Colonic mucosa (tissue), 4 donors: ENCODE results near the gene IFT43. TPM values are rescaled to one million over a fixed set of nuclear protein-coding genes. Genes with fewer than 3 reads are reported as not detected.

Experiments
- DNase-seq: peaks from one replicate; pipeline ENCODE4 v3.0.0-alpha.2; 2020
- H3K27ac ChIP-seq: fragments of 200-600 bp; one replicate; pipeline ENCODE4 v1.8.0; 2021
- H3K27me3 ChIP-seq: fragments of 200-600 bp; one replicate; pipeline ENCODE4 v1.8.0; 2021
- H3K36me3 ChIP-seq: fragments of 200-600 bp; one replicate; pipeline ENCODE4 v1.8.0; 2021
- H3K4me1 ChIP-seq: fragments of 200-600 bp; one replicate; pipeline ENCODE4 v1.8.0; 2021; ENCODE audit warnings: mild to moderate bottlenecking
- H3K4me3 ChIP-seq: fragments of 200-600 bp; one replicate; pipeline ENCODE4 v1.8.0; 2021
- H3K9ac ChIP-seq, 2 donors: one replicate each; pipeline ENCODE4 v1.7.0; 2013; ENCODE audit warnings: control low read depth in 2 of 2, low read depth in 2 of 2, low read length in 2 of 2
- H3K9me3 ChIP-seq: fragments of 200-600 bp; one replicate; pipeline ENCODE4 v1.8.0; 2021
- intact Hi-C: fragments of 100-400 bp; cut with DNase I; formaldehyde crosslinking; loops from one replicate; pipeline ENCODE4 v1.14.1; 2022
- total RNA-seq, 2 donors: library from RNA; stranded (reverse); fragmentation: NEBNext Ultra II Directional in 1 of 2; extraction: Animal tissue kit (Norgen Biotek cat#: 25700) in 1 of 2; gene quantifications; one replicate each; pipeline ENCODE4 v1.2.1, GENCODE V29; 2021
- TF ChIP-seq, protein P1 (sequence below): fragments of 200-600 bp; IDR thresholded peaks from one replicate; pipeline ENCODE4 v1.8.0; 2022; ENCODE audit warnings: antibody characterized with exemption, mild to moderate bottlenecking
- donor health status: healthy.
- donor health status: DM: no; HTN: no; CAD: no.
- donor health status: DM: no; HTN: no; CAD: no.

IFT43 gene
- total RNA-seq, 2 donors from 2014 or later: 26.5 to 26.6 TPM

DNA sequence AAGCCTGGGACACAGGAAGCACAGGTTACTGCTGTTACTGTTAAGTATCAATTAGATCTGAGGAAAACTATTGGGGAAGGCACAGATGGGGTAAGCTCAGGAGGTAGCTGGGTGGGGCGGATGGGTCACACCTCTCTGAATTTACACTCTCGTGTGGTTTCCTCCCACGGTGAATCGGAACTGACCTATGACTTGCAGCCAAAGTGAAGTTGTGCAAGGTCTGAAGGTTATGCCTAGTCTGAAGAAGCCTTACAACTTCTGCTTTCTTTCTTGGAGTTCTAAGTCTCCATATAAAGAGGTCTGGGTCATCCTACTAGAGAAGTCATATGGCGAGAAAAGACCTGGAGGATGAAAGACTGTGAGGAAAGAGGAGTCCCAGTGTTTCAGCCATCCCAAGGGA, 140.5 kb downstream of the IFT43 start:
- no peaks in the 10 kb centered on the region for H3K9me3 ChIP-seq
- H3K36me3 ChIP-seq: no peaks in the 10 kb centered on the region
- intact Hi-C loops: no loop called here

DNA sequence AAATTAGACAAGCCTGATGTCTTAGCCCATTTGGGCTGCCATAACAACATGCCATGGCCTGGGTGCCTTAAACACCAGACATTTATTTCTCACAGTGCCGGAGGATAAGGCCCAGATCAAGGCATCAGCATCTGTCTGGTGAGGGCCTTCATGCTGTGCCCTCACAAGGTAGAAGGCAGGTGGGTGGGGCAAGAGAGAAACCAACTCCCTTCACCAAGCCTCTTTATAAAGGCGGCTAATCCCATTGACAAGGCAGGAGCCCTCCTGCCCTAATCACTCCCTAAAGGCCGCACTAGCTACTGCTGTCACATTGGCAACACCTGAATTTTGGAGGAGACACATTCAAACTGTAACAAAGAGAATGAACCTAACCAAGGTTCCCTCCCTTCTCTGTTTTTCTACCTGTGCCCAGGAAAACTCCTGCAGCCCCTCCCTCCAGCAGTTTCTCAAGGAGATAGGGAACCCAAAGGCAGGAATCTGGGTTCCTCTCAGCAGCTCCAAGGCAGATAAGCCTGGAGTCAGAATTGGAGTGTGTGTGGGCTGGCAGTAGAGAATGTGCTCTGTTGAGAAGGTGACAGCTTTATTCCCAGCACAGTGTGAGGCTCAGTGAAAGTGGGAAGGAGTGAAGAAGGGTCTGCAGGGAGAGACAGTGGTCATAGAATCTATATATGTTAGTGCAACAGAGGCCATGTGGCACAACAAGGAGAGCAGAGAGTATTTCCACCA, 144.5 kb downstream of the IFT43 start:
- no peak overlapping the region for H3K27ac ChIP-seq
- H3K4me1 ChIP-seq: no peaks in the 10 kb centered on the region
- H3K36me3 ChIP-seq: no peaks in the 10 kb centered on the region
- H3K9ac ChIP-seq: no peak overlapping the region
- H3K9me3 ChIP-seq: no peaks in the 10 kb centered on the region
- no peak overlapping the region for H3K4me3 ChIP-seq
- TF ChIP-seq, protein P1, sequence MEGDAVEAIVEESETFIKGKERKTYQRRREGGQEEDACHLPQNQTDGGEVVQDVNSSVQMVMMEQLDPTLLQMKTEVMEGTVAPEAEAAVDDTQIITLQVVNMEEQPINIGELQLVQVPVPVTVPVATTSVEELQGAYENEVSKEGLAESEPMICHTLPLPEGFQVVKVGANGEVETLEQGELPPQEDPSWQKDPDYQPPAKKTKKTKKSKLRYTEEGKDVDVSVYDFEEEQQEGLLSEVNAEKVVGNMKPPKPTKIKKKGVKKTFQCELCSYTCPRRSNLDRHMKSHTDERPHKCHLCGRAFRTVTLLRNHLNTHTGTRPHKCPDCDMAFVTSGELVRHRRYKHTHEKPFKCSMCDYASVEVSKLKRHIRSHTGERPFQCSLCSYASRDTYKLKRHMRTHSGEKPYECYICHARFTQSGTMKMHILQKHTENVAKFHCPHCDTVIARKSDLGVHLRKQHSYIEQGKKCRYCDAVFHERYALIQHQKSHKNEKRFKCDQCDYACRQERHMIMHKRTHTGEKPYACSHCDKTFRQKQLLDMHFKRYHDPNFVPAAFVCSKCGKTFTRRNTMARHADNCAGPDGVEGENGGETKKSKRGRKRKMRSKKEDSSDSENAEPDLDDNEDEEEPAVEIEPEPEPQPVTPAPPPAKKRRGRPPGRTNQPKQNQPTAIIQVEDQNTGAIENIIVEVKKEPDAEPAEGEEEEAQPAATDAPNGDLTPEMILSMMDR: no peak
- no peak for DNase-seq
- intact Hi-C loops: no loop called here
- H3K27me3 ChIP-seq: no peaks in the 10 kb centered on the region

More for the DNA sequence above, 140.5 kb downstream of the IFT43 start:
- TF ChIP-seq, protein P1: no peak
- no peak overlapping the region for H3K9ac ChIP-seq
- no peaks in the 10 kb centered on the region for H3K4me1 ChIP-seq
- H3K27me3 ChIP-seq: no peaks in the 10 kb centered on the region
- H3K4me3 ChIP-seq: no peak overlapping the region
- H3K27ac ChIP-seq: no peak overlapping the region
- DNase-seq: no peak

DNA sequence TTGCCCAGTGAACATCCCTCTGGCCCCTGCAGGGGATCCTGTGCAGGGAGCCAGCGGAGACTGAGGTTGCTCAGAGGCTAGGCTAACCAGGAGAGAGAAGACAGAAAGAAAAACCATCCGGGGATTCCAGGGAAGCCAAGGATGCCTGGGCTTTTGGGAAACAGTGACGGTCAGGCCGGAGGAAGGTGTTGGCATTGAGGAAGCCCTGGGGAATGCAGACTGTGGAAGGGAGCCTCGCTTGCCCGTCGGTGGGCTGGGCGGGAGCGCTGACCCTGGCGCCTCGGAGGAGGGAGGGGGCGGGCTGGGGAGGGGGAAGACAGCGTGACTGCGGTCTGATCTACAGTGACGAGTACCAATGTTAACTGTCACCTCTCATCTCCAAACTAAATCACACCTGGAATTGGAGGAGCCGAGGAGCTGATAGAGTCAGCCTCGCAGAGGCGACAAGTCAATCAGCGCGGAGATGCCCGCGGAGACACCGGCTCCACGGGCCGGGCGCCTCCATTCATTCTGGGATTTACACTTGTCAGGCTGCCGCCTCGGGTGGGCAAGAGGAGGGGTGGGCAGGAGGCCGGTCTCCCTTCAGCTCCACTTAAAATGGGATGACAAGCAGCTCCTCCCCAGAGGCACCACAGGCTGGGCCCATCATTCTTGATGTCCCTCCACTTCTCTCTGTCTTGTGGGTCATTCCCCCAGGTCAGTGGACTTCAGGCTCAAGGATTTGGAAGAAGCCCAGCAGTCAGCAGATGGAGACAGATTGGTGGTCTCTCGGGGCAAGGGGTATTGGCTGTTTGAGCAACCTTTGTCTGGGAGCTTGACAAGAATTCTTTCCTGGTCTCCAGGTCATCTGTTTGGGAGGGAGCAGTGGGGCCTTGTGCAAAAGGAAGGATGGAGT, 145.8 kb downstream of the IFT43 start:
- TF ChIP-seq, protein P1: no peak
- Histone ChIP-seq H3K27ac (no peak overlapping the region), H3K27me3 (no peaks in the 10 kb centered on the region), H3K36me3 (no peaks in the 10 kb centered on the region), H3K9me3 (no peaks in the 10 kb centered on the region), H3K4me3 (no peak overlapping the region), H3K4me1 (no peaks in the 10 kb centered on the region), H3K9ac (no peak overlapping the region)
- intact Hi-C loops: no loop called here
- DNase-seq: no peak

DNA sequence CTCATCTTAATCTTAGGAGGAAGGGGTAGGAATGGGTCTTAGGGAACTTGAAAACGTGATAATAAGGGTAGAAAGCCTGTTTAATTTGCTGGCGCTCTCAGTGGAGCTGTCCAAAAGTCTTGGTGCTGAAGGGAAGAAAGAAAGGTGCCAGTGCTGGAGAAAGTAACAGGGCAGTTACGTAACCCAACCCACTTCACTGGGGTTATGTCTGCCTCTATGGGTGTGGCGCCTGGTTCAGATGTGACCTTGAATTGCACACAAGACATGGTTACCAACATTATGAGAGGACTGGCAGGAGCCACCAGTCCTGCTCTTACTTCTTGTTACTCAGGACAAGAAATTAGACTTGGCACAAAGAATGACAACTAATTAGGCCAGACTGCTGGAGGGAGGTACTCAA, 147.5 kb downstream of the IFT43 start:
- peaks cover 6% of the 10 kb centered on the region for H3K27me3 ChIP-seq
- H3K9ac ChIP-seq: no peak overlapping the region
- DNase-seq: no peak
- H3K36me3 ChIP-seq: no peaks in the 10 kb centered on the region
- H3K4me3 ChIP-seq: no peak overlapping the region
- intact Hi-C loops: no loop called here
- H3K4me1 ChIP-seq: no peaks in the 10 kb centered on the region
- no peaks in the 10 kb centered on the region for H3K9me3 ChIP-seq
- no peak overlapping the region for H3K27ac ChIP-seq
- TF ChIP-seq, protein P1: no peak

Other genes with a start within 250 kb of the IFT43 start
- 1 to 10 TPM; 3.9 to 6.5 TPM for gene TGFB3, start 3.8 kb upstream of the IFT43 start, total RNA-seq
- gene GPATCH2L, start 166.2 kb downstream of the IFT43 start, total RNA-seq: 10 to 100 TPM; 33.7 to 34.7 TPM